Upper lobe of right lung (tissue), 1 donor: ENCODE measurements around the gene PICK1. TPM values are rescaled to one million over a fixed set of nuclear protein-coding genes. Genes with fewer than 3 reads are reported as not detected.

Experiments
- ATAC-seq: fragments of 200-7000 bp; cut with Tn5 transposase; one replicate; pipeline ENCODE4 v1.9.1; 2020; ENCODE audit warnings: mild to moderate bottlenecking, moderate library complexity
- DNase-seq: peaks from one replicate; pipeline ENCODE4 v3.0.0-alpha.2; 2020
- H3K27ac ChIP-seq: fragments of 200-600 bp; one replicate; pipeline ENCODE4 v1.8.0; 2022
- H3K27me3 ChIP-seq: fragments of 200-600 bp; one replicate; pipeline ENCODE4 v1.8.0; 2022; ENCODE audit warnings: mild to moderate bottlenecking
- H3K36me3 ChIP-seq: fragments of 200-600 bp; one replicate; pipeline ENCODE4 v1.8.0; 2022
- H3K4me1 ChIP-seq: fragments of 200-600 bp; one replicate; pipeline ENCODE4 v1.8.0; 2022
- H3K4me3 ChIP-seq: fragments of 200-600 bp; one replicate; pipeline ENCODE4 v1.8.0; 2022; ENCODE audit warnings: mild to moderate bottlenecking
- H3K9me3 ChIP-seq: fragments of 200-600 bp; one replicate; pipeline ENCODE4 v1.8.0; 2022
- CTCF ChIP-seq: fragments of 200-600 bp; IDR thresholded peaks from one replicate; pipeline ENCODE4 v1.8.0; 2022; ENCODE audit warnings: antibody characterized with exemption
- intact Hi-C: fragments of 100-400 bp; cut with DNase I; formaldehyde crosslinking; loops from one replicate; pipeline ENCODE4 v1.11.0; 2022
- total RNA-seq: library from RNA; stranded (reverse); fragmentation: NEBNext Ultra II Directional; extraction: Animal tissue kit (Norgen Biotek cat#: 25700); gene quantifications from one replicate; pipeline ENCODE4 v1.2.1, GENCODE V29; 2021
- donor health status: DM: no; HTN: yes; CAD: no; lungs with severe emphysema.

PICK1 gene
- total RNA-seq, 1 donor from 2014 or later: 31.8 TPM

- no peak for TF ChIP-seq CTCF
- ATAC-seq: no peak
- intact Hi-C loops: no loop called here
- no peaks in the 10 kb centered on the region for H3K4me1 ChIP-seq
- no peak overlapping the region for H3K4me3 ChIP-seq
- H3K27ac ChIP-seq: no peak overlapping the region
- no peaks in the 10 kb centered on the region for H3K9me3 ChIP-seq
- no peak for DNase-seq
- no peaks in the 10 kb centered on the region for H3K36me3 ChIP-seq
- H3K27me3 ChIP-seq: no peaks in the 10 kb centered on the region
Observed at GRCh38 chr22:38124236-38124974, 67.2 kb downstream of the PICK1 start.

DNA sequence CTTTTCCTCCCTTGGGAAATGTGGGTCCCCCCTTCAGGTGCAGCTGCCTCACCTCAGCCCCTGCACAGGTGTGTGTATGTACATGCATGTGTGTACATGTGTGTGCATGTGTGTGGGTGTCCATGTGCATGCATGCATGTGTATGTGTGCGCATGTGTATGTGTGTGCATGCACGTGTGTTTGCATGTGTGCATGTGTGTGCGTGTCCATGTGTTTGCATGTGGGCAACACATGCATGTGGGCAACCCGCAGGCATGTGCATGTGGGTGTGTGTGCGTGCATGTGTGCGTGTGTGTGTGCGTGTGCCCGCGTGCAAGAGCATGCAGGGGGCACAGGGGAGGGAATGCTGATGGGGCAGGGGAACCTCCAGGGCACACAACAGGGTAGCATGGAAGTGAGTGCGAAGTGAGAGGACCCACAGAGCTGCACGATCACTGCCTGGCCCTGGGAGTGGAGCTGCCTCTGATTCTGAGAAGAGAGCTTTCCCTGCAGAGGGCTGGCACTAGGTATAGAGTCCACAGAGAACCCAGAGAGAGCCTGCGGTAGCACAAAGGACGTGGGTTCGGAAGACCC, 67.9 kb downstream of the PICK1 start:
- no peak for TF ChIP-seq CTCF
- Histone ChIP-seq H3K9me3 (no peaks in the 10 kb centered on the region), H3K27me3 (no peaks in the 10 kb centered on the region), H3K36me3 (no peaks in the 10 kb centered on the region), H3K4me3 (no peak overlapping the region), H3K27ac (no peak overlapping the region), H3K4me1 (no peaks in the 10 kb centered on the region)
- ATAC-seq: no peak
- intact Hi-C loops: no loop called here
- no peak for DNase-seq

Other genes with a start within 250 kb of the PICK1 start
- 8.8 TPM for gene GCAT, start 249.5 kb upstream of the PICK1 start, total RNA-seq
- not detected for gene GALR3, start 234.0 kb upstream of the PICK1 start, total RNA-seq
- gene ANKRD54, start 213.1 kb upstream of the PICK1 start, total RNA-seq: 18.2 TPM
- gene EIF3L, start 208.0 kb upstream of the PICK1 start, total RNA-seq: 369 TPM
- 37.4 TPM for gene MICALL1, start 151.1 kb upstream of the PICK1 start, total RNA-seq
- gene C22orf23, start 103.8 kb upstream of the PICK1 start, total RNA-seq: not detected
- 49.0 TPM for gene POLR2F, start 103.7 kb upstream of the PICK1 start, total RNA-seq
- gene SOX10, start 72.8 kb upstream of the PICK1 start, total RNA-seq: not detected
- not detected for gene SLC16A8, start 26.8 kb downstream of the PICK1 start, total RNA-seq
- gene BAIAP2L2, start 53.3 kb downstream of the PICK1 start, total RNA-seq: 0.29 TPM
- 52.4 TPM for gene PLA2G6, start 124.4 kb downstream of the PICK1 start, total RNA-seq
- 48.9 TPM for gene MAFF, start 144.6 kb downstream of the PICK1 start, total RNA-seq
- 79.2 TPM for gene TMEM184B, start 215.6 kb downstream of the PICK1 start, total RNA-seq